Esophagus squamous epithelium (tissue), 4 donors: ENCODE results near the gene C13orf42.

Experiments
- CTCF ChIP-seq, 6 experiments: fragments of 450-650 bp in 4 of 6; fragments of 200-600 bp in 2 of 6; sonication (generic) in 2 of 6; IDR thresholded peaks; one replicate each; pipeline ENCODE4 v1.5.1; 2016 to 2019; ENCODE audit warnings: antibody characterized with exemption in 6 of 6, mild to moderate bottlenecking in 4 of 6, moderate library complexity in 4 of 6
- POLR2A ChIP-seq, 4 donors: fragments of 450-650 bp; IDR thresholded peaks; one replicate each; pipeline ENCODE4 v1.6.1; 2017; ENCODE audit warnings: antibody characterized with exemption in 4 of 4, mild to moderate bottlenecking in 4 of 4, moderate library complexity in 3 of 4

GRCh38 chr13:51155161-51155560 lies 44.1 kb upstream of the C13orf42 start:
- TF ChIP-seq CTCF (IDR thresholded peaks at IDR 0.05) (no peak), POLR2A (IDR thresholded peaks at IDR 0.05) (no peak)
